GM12874 (cell line): ENCODE data around the gene WNT9B.

Experiments
- CTCF ChIP-seq: IDR thresholded peaks from 2 replicates; pipeline ENCODE4 v1.5.1; 2011; ENCODE audit warnings: low read depth, mild to moderate bottlenecking, control low read depth, low read length, moderate library complexity; ENCODE audit not compliant: insufficient read depth

The WNT9B gene

GRCh38 chr17:46930051-46930450, 78.7 kb downstream of the WNT9B start:
- no peak for TF ChIP-seq CTCF

- no peak for TF ChIP-seq CTCF
Observed at GRCh38 chr17:46931596-46931995, 80.2 kb downstream of the WNT9B start.

- no peak for TF ChIP-seq CTCF
Observed at GRCh38 chr17:46935658-46936266, 84.4 kb downstream of the WNT9B start.
